GM12878 (cell line): ENCODE data around the gene DBNDD2. TPM values are rescaled to one million over a fixed set of nuclear protein-coding genes. Genes with fewer than 3 reads are reported as not detected.
A peak's percentile ranks its signal among the peaks of the same experiment; 100 is the strongest.

Experiments
- CBFB ChIP-seq: IDR thresholded peaks from 2 replicates; pipeline ENCODE4 v1.6.1; 2016; ENCODE audit warnings: antibody characterized with exemption, low read depth
- CHD2 ChIP-seq: IDR thresholded peaks from 2 replicates; pipeline ENCODE4 v1.6.1; 2011; ENCODE audit warnings: low read depth, low read length, improper control_type of control experiment, borderline replicate concordance
- EGR1 ChIP-seq, 2 experiments: IDR thresholded peaks; 1 replicate in 1 of 2; 2 replicates in 1 of 2; pipeline ENCODE4 v1.6.1; 2011 to 2012; ENCODE audit warnings: low read depth in 2 of 2, low read length in 2 of 2, borderline replicate concordance in 1 of 2, mild to moderate bottlenecking in 1 of 2, moderate library complexity in 1 of 2
- EZH2 ChIP-seq: IDR thresholded peaks from 2 replicates; pipeline ENCODE4 v1.6.1; 2012; ENCODE audit warnings: low read depth, mild to moderate bottlenecking, control low read depth, inconsistent platforms, low read length, borderline replicate concordance; ENCODE audit not compliant: control insufficient read depth
- FOXM1 ChIP-seq: IDR thresholded peaks from 2 replicates; pipeline ENCODE4 v1.6.1; 2012; ENCODE audit warnings: low read depth, mild to moderate bottlenecking, inconsistent platforms, low read length, moderate library complexity
- HDAC6 ChIP-seq: fragments of 200-600 bp; sonication (generic); IDR thresholded peaks from one replicate; pipeline ENCODE4 v1.8.0; 2017; ENCODE audit warnings: antibody characterized with exemption; ENCODE audit not compliant: unreplicated experiment
- KLF5 ChIP-seq: fragments of 450-650 bp; IDR thresholded peaks from 2 replicates; pipeline ENCODE4 v1.6.1; 2014; ENCODE audit warnings: mild to moderate bottlenecking; ENCODE audit not compliant: partially characterized antibody
- LARP7 ChIP-seq: fragments of 450-650 bp; IDR thresholded peaks from 2 replicates; pipeline ENCODE4 v1.6.1; 2017; ENCODE audit warnings: mild to moderate bottlenecking
- MTA3 ChIP-seq: IDR thresholded peaks from 2 replicates; pipeline ENCODE4 v1.6.1; 2012; ENCODE audit warnings: low read length, inconsistent platforms, borderline replicate concordance
- MYB ChIP-seq: fragments of 150-350 bp; IDR thresholded peaks from 2 replicates; pipeline ENCODE4 v1.6.1; 2014; ENCODE audit warnings: mild to moderate bottlenecking, low read depth, low read length, borderline replicate concordance
- NFYB ChIP-seq: IDR thresholded peaks from 2 replicates; pipeline ENCODE4 v1.6.1; 2011; ENCODE audit warnings: low read depth, mild to moderate bottlenecking, low read length, improper control_type of control experiment, moderate library complexity; ENCODE audit not compliant: insufficient read depth
- NR2C1 ChIP-seq: fragments of 450-650 bp; IDR thresholded peaks from 2 replicates; pipeline ENCODE4 v1.6.1; 2017; ENCODE audit warnings: antibody characterized with exemption, mild to moderate bottlenecking, moderate library complexity
- RCOR1 ChIP-seq: conservative IDR thresholded peaks from 2 replicates; pipeline ENCODE4 v1.6.1; 2012; ENCODE audit warnings: low read depth, low read length, improper control_type of control experiment
- RELA ChIP-seq: fragments of 450-650 bp; IDR thresholded peaks from 2 replicates; pipeline ENCODE4 v1.8.0; 2014; ENCODE audit warnings: borderline replicate concordance; ENCODE audit not compliant: partially characterized antibody
- SREBF2 ChIP-seq: IDR thresholded peaks from 2 replicates; pipeline ENCODE4 v1.6.1; 2012; ENCODE audit warnings: mild to moderate bottlenecking, low read length
- STAT1 ChIP-seq: fragments of 450-650 bp; conservative IDR thresholded peaks from 2 replicates; pipeline ENCODE4 v1.6.1; 2014; ENCODE audit warnings: antibody characterized with exemption, mild to moderate bottlenecking
- ZNF217 ChIP-seq: fragments of 450-650 bp; IDR thresholded peaks from 2 replicates; pipeline ENCODE4 v1.6.1; 2017; ENCODE audit warnings: antibody characterized with exemption, mild to moderate bottlenecking
- polyA plus RNA-seq, 11 experiments: library from polyadenylated mRNA; depleted of rRNA in 4 of 11; unstranded in 6 of 11; stranded (reverse) in 5 of 11; fragments of >200 nt; fragmentation: Nextera tagmentation in 4 of 11; fragmentation: Illumina TruSeq in 1 of 11; extraction: Ambion mirVana in 4 of 11; extraction: Trizol in 1 of 11; gene quantifications; 1 replicate in 1 of 11; 2 replicates in 10 of 11; pipeline versions ENCODE4 v1.2.1 to v1.2.3, GENCODE V29; 2011 to 2016; ENCODE audit warnings: inconsistent platforms in 2 of 11, missing spikeins in 2 of 11, low read depth in 1 of 11
- total RNA-seq, 4 experiments: library from RNA; depleted of rRNA in 3 of 4; stranded (reverse); fragments of >200 nt in 3 of 4; fragmentation: Illumina TruSeq in 1 of 4; extraction: Trizol in 1 of 4; gene quantifications; 2 replicates each; pipeline versions ENCODE4 v1.2.1 to v1.2.3, GENCODE V29; 2013 to 2021
- TF ChIP-seq, protein P1 (sequence below): IDR thresholded peaks from 2 replicates; pipeline ENCODE4 v1.6.1; 2012; ENCODE audit warnings: low read depth, low read length, improper control_type of control experiment
- TF ChIP-seq, protein P2 (sequence below): fragments of 450-650 bp; IDR thresholded peaks from 2 replicates; pipeline ENCODE4 v1.6.1; 2016; ENCODE audit warnings: mild to moderate bottlenecking, moderate library complexity, borderline replicate concordance
- TF ChIP-seq, protein P3 (sequence below): fragments of 450-650 bp; IDR thresholded peaks from 2 replicates; pipeline ENCODE4 v1.6.1; 2017; ENCODE audit warnings: mild to moderate bottlenecking, moderate library complexity

Gene DBNDD2
- total and polyA plus RNA-seq, 10 of the 15 experiments (the other 5 are each of a cell fraction or from before 2014, with no cell fraction given) = 0.17 to 5.7 (median 0.49) TPM; not detected in 1

DNA sequence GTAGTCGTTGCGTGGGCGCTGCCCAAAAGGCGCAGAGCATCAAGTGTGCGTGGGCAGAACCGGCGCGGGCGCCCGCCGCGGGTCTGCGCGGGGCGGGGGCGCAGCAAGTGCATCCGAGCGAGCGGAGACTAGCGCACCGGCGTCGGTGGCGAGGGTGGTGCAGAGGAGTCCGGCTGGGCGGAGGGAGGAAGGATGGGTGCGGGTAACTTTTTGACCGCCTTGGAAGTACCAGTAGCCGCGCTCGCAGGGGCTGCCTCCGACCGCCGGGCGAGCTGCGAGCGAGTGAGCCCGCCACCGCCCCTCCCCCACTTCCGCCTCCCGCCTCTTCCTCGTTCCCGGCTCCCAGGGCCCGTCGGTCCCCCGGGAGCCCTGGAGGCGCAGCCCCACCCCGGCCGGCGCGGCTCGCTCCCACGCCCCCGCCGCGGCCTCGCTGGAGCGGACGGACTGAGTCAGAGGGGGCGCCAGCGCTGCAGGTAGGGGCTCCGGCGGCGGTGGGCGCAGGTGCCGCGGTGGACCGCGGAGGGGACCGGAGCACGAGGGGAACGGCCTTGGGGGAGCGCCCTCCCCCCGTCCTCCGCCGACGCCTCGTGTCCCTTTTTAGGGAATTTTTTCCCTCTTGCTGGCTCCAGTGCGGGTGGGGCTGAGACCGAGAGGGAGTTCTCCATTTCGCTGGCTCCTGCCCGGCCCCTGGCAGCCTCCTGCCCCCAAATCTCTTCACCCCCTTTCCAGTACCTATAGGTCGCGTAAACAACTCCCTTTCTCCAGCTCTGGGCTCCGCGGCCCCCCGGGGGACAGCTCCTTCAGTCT lies 1.6 kb upstream of the DBNDD2 start (continued):
- TF ChIP-seq SREBF2 (no peak), CBFB (no peak), RCOR1 (no peak), HDAC6 (peak; percentile 80), MYB (no peak), ZNF217 (no peak), MTA3 (no peak), EZH2 (no peak), KLF5 (no peak), CHD2 (0 out of 2 replicates have a peak, but pooled peaks have one; percentile 41), LARP7 (peak; percentile 14; the same call in 1 of the 2 replicates), RELA (no peak), NFYB (no peak), FOXM1 (no peak), STAT1 (no peak), NR2C1 (no peak), EGR1 (IDR thresholded peaks at IDR 0.05; ENCODE audit: borderline replicate concordance in 1 of 2, low read depth in 2 of 2, low read length in 2 of 2) (0 out of 3 replicates have a peak, but pooled peaks of 1 of the 2 experiments have one; percentile 37)
- TF ChIP-seq, protein P1, sequence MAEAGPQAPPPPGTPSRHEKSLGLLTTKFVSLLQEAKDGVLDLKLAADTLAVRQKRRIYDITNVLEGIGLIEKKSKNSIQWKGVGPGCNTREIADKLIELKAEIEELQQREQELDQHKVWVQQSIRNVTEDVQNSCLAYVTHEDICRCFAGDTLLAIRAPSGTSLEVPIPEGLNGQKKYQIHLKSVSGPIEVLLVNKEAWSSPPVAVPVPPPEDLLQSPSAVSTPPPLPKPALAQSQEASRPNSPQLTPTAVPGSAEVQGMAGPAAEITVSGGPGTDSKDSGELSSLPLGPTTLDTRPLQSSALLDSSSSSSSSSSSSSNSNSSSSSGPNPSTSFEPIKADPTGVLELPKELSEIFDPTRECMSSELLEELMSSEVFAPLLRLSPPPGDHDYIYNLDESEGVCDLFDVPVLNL = no peak
- TF ChIP-seq, protein P2, sequence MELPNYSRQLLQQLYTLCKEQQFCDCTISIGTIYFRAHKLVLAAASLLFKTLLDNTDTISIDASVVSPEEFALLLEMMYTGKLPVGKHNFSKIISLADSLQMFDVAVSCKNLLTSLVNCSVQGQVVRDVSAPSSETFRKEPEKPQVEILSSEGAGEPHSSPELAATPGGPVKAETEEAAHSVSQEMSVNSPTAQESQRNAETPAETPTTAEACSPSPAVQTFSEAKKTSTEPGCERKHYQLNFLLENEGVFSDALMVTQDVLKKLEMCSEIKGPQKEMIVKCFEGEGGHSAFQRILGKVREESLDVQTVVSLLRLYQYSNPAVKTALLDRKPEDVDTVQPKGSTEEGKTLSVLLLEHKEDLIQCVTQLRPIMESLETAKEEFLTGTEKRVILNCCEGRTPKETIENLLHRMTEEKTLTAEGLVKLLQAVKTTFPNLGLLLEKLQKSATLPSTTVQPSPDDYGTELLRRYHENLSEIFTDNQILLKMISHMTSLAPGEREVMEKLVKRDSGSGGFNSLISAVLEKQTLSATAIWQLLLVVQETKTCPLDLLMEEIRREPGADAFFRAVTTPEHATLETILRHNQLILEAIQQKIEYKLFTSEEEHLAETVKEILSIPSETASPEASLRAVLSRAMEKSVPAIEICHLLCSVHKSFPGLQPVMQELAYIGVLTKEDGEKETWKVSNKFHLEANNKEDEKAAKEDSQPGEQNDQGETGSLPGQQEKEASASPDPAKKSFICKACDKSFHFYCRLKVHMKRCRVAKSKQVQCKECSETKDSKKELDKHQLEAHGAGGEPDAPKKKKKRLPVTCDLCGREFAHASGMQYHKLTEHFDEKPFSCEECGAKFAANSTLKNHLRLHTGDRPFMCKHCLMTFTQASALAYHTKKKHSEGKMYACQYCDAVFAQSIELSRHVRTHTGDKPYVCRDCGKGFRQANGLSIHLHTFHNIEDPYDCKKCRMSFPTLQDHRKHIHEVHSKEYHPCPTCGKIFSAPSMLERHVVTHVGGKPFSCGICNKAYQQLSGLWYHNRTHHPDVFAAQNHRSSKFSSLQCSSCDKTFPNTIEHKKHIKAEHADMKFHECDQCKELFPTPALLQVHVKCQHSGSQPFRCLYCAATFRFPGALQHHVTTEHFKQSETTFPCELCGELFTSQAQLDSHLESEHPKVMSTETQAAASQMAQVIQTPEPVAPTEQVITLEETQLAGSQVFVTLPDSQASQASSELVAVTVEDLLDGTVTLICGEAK = no peak
- TF ChIP-seq, protein P3, sequence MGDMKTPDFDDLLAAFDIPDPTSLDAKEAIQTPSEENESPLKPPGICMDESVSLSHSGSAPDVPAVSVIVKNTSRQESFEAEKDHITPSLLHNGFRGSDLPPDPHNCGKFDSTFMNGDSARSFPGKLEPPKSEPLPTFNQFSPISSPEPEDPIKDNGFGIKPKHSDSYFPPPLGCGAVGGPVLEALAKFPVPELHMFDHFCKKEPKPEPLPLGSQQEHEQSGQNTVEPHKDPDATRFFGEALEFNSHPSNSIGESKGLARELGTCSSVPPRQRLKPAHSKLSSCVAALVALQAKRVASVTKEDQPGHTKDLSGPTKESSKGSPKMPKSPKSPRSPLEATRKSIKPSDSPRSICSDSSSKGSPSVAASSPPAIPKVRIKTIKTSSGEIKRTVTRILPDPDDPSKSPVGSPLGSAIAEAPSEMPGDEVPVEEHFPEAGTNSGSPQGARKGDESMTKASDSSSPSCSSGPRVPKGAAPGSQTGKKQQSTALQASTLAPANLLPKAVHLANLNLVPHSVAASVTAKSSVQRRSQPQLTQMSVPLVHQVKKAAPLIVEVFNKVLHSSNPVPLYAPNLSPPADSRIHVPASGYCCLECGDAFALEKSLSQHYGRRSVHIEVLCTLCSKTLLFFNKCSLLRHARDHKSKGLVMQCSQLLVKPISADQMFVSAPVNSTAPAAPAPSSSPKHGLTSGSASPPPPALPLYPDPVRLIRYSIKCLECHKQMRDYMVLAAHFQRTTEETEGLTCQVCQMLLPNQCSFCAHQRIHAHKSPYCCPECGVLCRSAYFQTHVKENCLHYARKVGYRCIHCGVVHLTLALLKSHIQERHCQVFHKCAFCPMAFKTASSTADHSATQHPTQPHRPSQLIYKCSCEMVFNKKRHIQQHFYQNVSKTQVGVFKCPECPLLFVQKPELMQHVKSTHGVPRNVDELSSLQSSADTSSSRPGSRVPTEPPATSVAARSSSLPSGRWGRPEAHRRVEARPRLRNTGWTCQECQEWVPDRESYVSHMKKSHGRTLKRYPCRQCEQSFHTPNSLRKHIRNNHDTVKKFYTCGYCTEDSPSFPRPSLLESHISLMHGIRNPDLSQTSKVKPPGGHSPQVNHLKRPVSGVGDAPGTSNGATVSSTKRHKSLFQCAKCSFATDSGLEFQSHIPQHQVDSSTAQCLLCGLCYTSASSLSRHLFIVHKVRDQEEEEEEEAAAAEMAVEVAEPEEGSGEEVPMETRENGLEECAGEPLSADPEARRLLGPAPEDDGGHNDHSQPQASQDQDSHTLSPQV = no peak
